Uterus (tissue), 2 donors: ENCODE data around the gene ATP11A.
A peak's percentile ranks its signal among the peaks of the same experiment; 100 is the strongest.

ENCODE experiments used
- CTCF ChIP-seq, 4 experiments: fragments of 200-600 bp in 2 of 4; fragments of 450-650 bp in 2 of 4; sonication (generic) in 2 of 4; IDR thresholded peaks; one replicate each; pipeline ENCODE4 v1.5.1; 2016 to 2019; ENCODE audit warnings: antibody characterized with exemption in 4 of 4, mild to moderate bottlenecking in 2 of 4, moderate library complexity in 1 of 4
- POLR2A ChIP-seq, 2 donors: fragments of 450-650 bp; IDR thresholded peaks; one replicate each; pipeline ENCODE4 v1.6.1; 2016; ENCODE audit warnings: antibody characterized with exemption in 2 of 2, mild to moderate bottlenecking in 1 of 2, moderate library complexity in 1 of 2

GRCh38 chr13:112689303-112690245, at the start of gene ATP11A:
- TF ChIP-seq CTCF (IDR thresholded peaks at IDR 0.05): no peak
- TF ChIP-seq POLR2A (IDR thresholded peaks at IDR 0.05): peak; percentile 97 to 99
